Small intestine (tissue), 7 donors: Measurements from ENCODE around the gene KRT86. TPM values are rescaled to one million over a fixed set of nuclear protein-coding genes. Genes with fewer than 3 reads are reported as not detected.
A peak's percentile ranks its signal among the peaks of the same experiment; 100 is the strongest.

Experiments used
- DNase-seq, 2 donors: peaks; one replicate each; pipeline versions ENCODE4 v3.0.0 to v3.0.0-alpha.2; 2013
- FAIRE-seq: peaks from 2 replicates; lab custom pipeline; 2012; peaks lifted over from hg19 to GRCh38; lab: Jason Lieb, UNC
- H3K27ac ChIP-seq, 3 donors: one replicate each; pipeline ENCODE4 v1.5.1; 2013; ENCODE audit warnings: low read length in 2 of 3, mild to moderate bottlenecking in 2 of 3, control low read depth in 1 of 3, inconsistent platforms in 1 of 3, low read depth in 1 of 3, moderate library complexity in 1 of 3
- H3K27me3 ChIP-seq, 3 donors: one replicate each; pipeline ENCODE4 v1.6.1; 2013; ENCODE audit warnings: low read length in 3 of 3, inconsistent platforms in 1 of 3; ENCODE audit not compliant: control insufficient read depth in 3 of 3, insufficient read depth in 3 of 3
- H3K36me3 ChIP-seq, 3 donors: one replicate each; pipeline ENCODE4 v1.6.1; 2013; ENCODE audit warnings: low read length in 3 of 3, inconsistent platforms in 1 of 3, low read depth in 1 of 3, mild to moderate bottlenecking in 1 of 3, moderate library complexity in 1 of 3; ENCODE audit not compliant: control insufficient read depth in 3 of 3, insufficient read depth in 2 of 3
- H3K4me1 ChIP-seq, 3 donors: one replicate each; pipeline ENCODE4 v1.6.1; 2013; ENCODE audit warnings: low read length in 2 of 3, inconsistent platforms in 1 of 3, low read depth in 1 of 3, mild to moderate bottlenecking in 1 of 3, moderate library complexity in 1 of 3; ENCODE audit not compliant: control insufficient read depth in 3 of 3, insufficient read depth in 2 of 3
- H3K4me3 ChIP-seq, 3 donors: one replicate each; pipeline ENCODE4 v1.5.1; 2013; ENCODE audit warnings: low read length in 3 of 3, control low read depth in 1 of 3, inconsistent platforms in 1 of 3, low read depth in 1 of 3, mild to moderate bottlenecking in 1 of 3, moderate library complexity in 1 of 3
- H3K9me3 ChIP-seq, 2 donors: one replicate each; pipeline ENCODE4 v1.6.1; 2013; ENCODE audit warnings: low read depth in 1 of 2, low read length in 1 of 2; ENCODE audit not compliant: control insufficient read depth in 2 of 2, insufficient read depth in 1 of 2
- whole genome bisulfite sequencing, 3 donors: extraction: QIAGEN DNeasy Blood & Tissue Kit; methylation state at CpG; one replicate each; pipeline ENCODE4 v1.1.7; 2013; 5-methylcytosine and 5-hydroxymethylcytosine counted together
- polyA plus RNA-seq, 4 donors: library from polyadenylated mRNA; stranded (reverse) in 3 of 4; unstranded in 1 of 4; fragments of 200-250 nt in 3 of 4; fragments of 120-200 nt in 1 of 4; gene quantifications; one replicate each; pipeline versions ENCODE4 v1.2.1 to v1.2.3, GENCODE V29; 2013
- donor health status: healthy with polysubstance abuse.
- donor health status: control.
- donor health status: control.
- donor health status: Bipolar disorder and iron deficiency.
- donor health status: healthy.

Gene KRT86
- polyA plus RNA-seq, 4 donors: 0.01 to 0.84 (median 0.54) TPM; not detected in 1

DNA sequence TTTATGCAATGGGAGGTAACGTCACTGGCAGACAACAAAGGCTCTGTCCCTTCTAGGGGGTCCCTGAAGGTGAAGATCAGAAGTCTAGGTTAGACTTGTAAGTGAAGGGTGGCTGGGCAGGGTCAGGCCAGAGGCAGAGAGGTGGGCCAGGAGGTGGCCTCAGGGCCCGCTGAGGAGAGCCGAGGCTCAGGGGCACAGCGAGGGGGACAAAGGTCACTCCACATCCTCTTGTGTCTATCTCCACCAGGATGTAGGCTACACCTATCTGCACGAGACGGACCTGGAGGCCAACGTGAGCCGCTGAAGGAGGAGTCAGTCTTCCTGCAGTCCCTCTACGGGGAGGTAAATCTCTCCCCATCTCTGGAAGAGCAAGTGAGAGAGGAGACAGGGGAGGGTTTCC lies 72.6 kb downstream of the KRT86 start:
- Histone ChIP-seq H3K27ac (no peak overlapping the region), H3K9me3 (peaks cover 0 to 10% of the 10 kb centered on the region in 2 donors), H3K27me3 (peaks cover 0 to 6% (median 3%) of the 10 kb centered on the region in 3 donors), H3K4me3 (no peak overlapping the region), H3K4me1 (peaks cover 0 to 4% (median 0%) of the 10 kb centered on the region in 3 donors), H3K36me3 (no peaks in the 10 kb centered on the region)
- no peak for FAIRE-seq
- 23 to 59% (median 29%) methylated on average over 9 of the region's 9 CpGs for WGBS, 3 donors
- peak; percentile 59 to 68 for DNase-seq

- peaks cover 0 to 4% (median 0%) of the 10 kb centered on the region in 3 donors for H3K4me1 ChIP-seq
- H3K36me3 ChIP-seq: no peaks in the 10 kb centered on the region
- H3K27ac ChIP-seq: no peak overlapping the region
- DNase-seq (no peak), FAIRE-seq (no peak)
- no peak overlapping the region for H3K4me3 ChIP-seq
- H3K9me3 ChIP-seq: peaks cover 0 to 10% of the 10 kb centered on the region in 2 donors
- WGBS, 3 donors: 73 to 75% (median 75%) methylated on average over 16 of the region's 16 CpGs
- peaks cover 0 to 12% (median 0%) of the 10 kb centered on the region in 3 donors for H3K27me3 ChIP-seq
These were observed 73.4 kb downstream of the KRT86 start for GRCh38 chr12:52347551-52348510.

- FAIRE-seq (no peak), DNase-seq (no peak)
- Histone ChIP-seq H3K4me3 (no peak overlapping the region), H3K36me3 (no peaks in the 10 kb centered on the region), H3K4me1 (peaks cover 0 to 4% (median 0%) of the 10 kb centered on the region in 3 donors), H3K27me3 (peaks cover 0 to 12% (median 0%) of the 10 kb centered on the region in 3 donors), H3K9me3 (no peaks in the 10 kb centered on the region), H3K27ac (no peak overlapping the region)
- 66 to 79% (median 78%) methylated on average over 6 of the region's 6 CpGs for WGBS, 3 donors
These were observed 74.8 kb downstream of the KRT86 start for GRCh38 chr12:52349196-52349595.

DNA sequence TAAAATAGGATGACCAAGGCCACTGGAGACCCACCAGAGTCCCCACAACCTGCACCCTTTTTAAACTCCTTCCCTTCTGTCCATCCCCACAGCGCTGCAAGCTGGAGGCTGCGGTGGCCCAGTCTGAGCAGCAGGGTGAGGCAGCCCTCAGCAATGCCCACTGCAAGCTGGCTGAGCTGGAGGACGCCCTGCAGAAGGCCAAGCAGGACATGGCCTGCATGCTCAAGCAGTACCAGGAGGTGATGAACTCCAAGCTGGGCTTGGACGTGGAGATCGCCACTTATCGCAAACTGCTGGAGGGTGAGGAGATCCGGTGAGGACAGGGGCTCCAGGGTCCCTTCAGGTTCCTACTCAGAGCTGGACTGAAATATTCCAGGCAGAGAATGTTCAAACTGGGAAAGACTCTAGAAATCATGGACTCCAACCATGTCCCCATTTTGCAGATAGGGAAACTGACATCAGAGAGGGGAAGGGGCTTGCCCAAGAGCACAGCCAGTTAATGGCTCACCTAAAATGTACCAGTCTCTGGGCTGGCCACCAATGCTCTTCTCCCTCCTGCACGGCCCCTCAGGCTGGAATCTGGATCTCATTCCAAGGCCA lies 75.7 kb downstream of the KRT86 start:
- peaks cover 0 to 4% (median 0%) of the 10 kb centered on the region in 3 donors for H3K4me1 ChIP-seq
- 89 to 92% (median 91%) methylated on average over 8 of the region's 8 CpGs for WGBS, 3 donors
- H3K27me3 ChIP-seq: peaks cover 0 to 12% (median 5%) of the 10 kb centered on the region in 3 donors
- DNase-seq: no peak
- no peak overlapping the region for H3K27ac ChIP-seq
- H3K9me3 ChIP-seq: no peaks in the 10 kb centered on the region
- no peak for FAIRE-seq
- no peaks in the 10 kb centered on the region for H3K36me3 ChIP-seq
- no peak overlapping the region for H3K4me3 ChIP-seq

GRCh38 chr12:52350786-52351185 lies 76.3 kb downstream of the KRT86 start:
- no peaks in the 10 kb centered on the region for H3K9me3 ChIP-seq
- no peak overlapping the region for H3K27ac ChIP-seq
- no peak for FAIRE-seq
- H3K36me3 ChIP-seq: no peaks in the 10 kb centered on the region
- H3K4me1 ChIP-seq: peaks cover 0 to 4% (median 0%) of the 10 kb centered on the region in 3 donors
- 73 to 87% (median 77%) methylated on average over 5 of the region's 5 CpGs for WGBS, 3 donors
- no peak overlapping the region for H3K4me3 ChIP-seq
- no peak for DNase-seq
- H3K27me3 ChIP-seq: peaks cover 0 to 12% (median 5%) of the 10 kb centered on the region in 3 donors

GRCh38 chr12:52351196-52352059 lies 77.0 kb downstream of the KRT86 start:
- DNase-seq (no peak), FAIRE-seq (no peak)
- Histone ChIP-seq H3K4me3 (no peak overlapping the region), H3K9me3 (no peaks in the 10 kb centered on the region), H3K27ac (no peak overlapping the region), H3K4me1 (peaks cover 0 to 4% (median 0%) of the 10 kb centered on the region in 3 donors), H3K27me3 (peaks cover 0 to 12% (median 5%) of the 10 kb centered on the region in 3 donors), H3K36me3 (no peaks in the 10 kb centered on the region)
- 58 to 61% (median 59%) methylated on average over 9 of the region's 9 CpGs for WGBS, 3 donors

- no peak for FAIRE-seq
- WGBS, 3 donors: 67 to 75% (median 75%) methylated on average over 2 of the region's 2 CpGs
These were observed 78.5 kb downstream of the KRT86 start for GRCh38 chr12:52352951-52353350.

DNA sequence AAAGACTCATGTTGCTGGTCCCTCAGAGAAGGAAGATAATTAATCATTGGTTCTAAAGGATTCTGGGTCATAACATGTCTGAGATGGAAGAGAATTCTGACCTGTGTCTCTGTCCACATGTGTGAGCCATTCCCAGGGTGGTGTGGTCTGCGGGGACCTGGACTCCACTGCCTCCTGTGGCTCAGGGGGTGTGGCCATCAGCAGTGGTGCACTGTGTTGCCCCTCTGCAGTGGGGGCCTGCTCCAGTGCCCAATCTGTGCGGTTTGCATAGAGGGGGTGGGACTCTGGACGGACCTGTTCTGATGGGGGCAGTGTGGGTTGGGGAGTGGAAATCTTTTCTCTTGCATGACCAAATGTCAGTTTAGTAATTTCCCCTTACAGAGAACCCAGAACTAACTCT lies 79.3 kb downstream of the KRT86 start:
- no peak overlapping the region for H3K27ac ChIP-seq
- H3K27me3 ChIP-seq: peaks cover 0 to 12% (median 5%) of the 10 kb centered on the region in 3 donors
- no peaks in the 10 kb centered on the region for H3K9me3 ChIP-seq
- H3K4me3 ChIP-seq: no peak overlapping the region
- no peak for FAIRE-seq
- H3K36me3 ChIP-seq: no peaks in the 10 kb centered on the region
- no peaks in the 10 kb centered on the region for H3K4me1 ChIP-seq
- DNase-seq: no peak
- 56 to 64% (median 63%) methylated on average over 3 of the region's 3 CpGs for WGBS, 3 donors

More at GRCh38 chr12:52352951-52353350, 78.5 kb downstream of the KRT86 start:
- no peak overlapping the region for H3K4me3 ChIP-seq
- DNase-seq: no peak
- no peaks in the 10 kb centered on the region for H3K9me3 ChIP-seq
- H3K4me1 ChIP-seq: no peaks in the 10 kb centered on the region
- H3K36me3 ChIP-seq: no peaks in the 10 kb centered on the region
- peaks cover 0 to 12% (median 5%) of the 10 kb centered on the region in 3 donors for H3K27me3 ChIP-seq
- H3K27ac ChIP-seq: no peak overlapping the region
